K562 (cell line): Measurements from ENCODE around the gene HS3ST4. TPM values are rescaled to one million over a fixed set of nuclear protein-coding genes. Genes with fewer than 3 reads are reported as not detected.
A peak's percentile ranks its signal among the peaks of the same experiment; 100 is the strongest.

Experiments used
- ATAC-seq: fragments of 200-7000 bp; cut with Tn5 transposase; 3 replicates; pipeline ENCODE4 v1.9.1; 2020; ENCODE audit warnings: moderate library complexity
- BruUV-seq: library from RNA; stranded (reverse); fragments of 400-500 nt; replicated peaks from 2 replicates; lab custom pipeline; 2021; lab: Mats Ljungman, UMichigan
- CTCF ChIA-PET: fragments of 300-600 bp; formaldehyde crosslinking; extraction: SDS; loops from one replicate; lab custom pipeline; 2021; ENCODE audit warnings: low intra/inter-chr PET ratio; lab: Yijun Ruan, JAX
- POLR2A ChIA-PET: fragments of 300-600, 350-650 bp; sonication (Branson Sonifier 250); formaldehyde crosslinking; extraction: SDS; loops from one replicate; lab custom pipeline; 2021; ENCODE audit warnings: antibody characterized with exemption, inconsistent platforms; lab: Yijun Ruan, JAX
- DNase-seq, 4 experiments: peaks; one replicate each; pipeline versions ENCODE4 v3.0.0 to v3.0.0-alpha.2; 2011 to 2018; ENCODE audit warnings: low spot score in 3 of 4, mixed read lengths in 3 of 4; ENCODE audit errors: extremely low read depth in 1 of 4
- FAIRE-seq: peaks from 2 replicates; lab custom pipeline; 2011; peaks lifted over from hg19 to GRCh38; lab: Jason Lieb, UNC
- H2AFZ ChIP-seq: 2 replicates; pipeline ENCODE4 v1.6.0; 2011; ENCODE audit warnings: low read depth, low read length, control low read depth, inconsistent platforms
- H3K27ac ChIP-seq: fragments of 200-600 bp; 3 replicates; pipeline ENCODE4 v1.8.0; 2011; ENCODE audit warnings: low read depth, mild to moderate bottlenecking, control low read depth, inconsistent platforms, low read length, moderate library complexity, mixed read lengths; ENCODE audit errors: extremely low read depth
- H3K27me3 ChIP-seq, 2 experiments: fragments of 300-600 bp in 1 of 2; 2 replicates in 1 of 2; 3 replicates in 1 of 2; pipeline versions ENCODE4 v1.6.0 to v1.8.0; 2011; ENCODE audit warnings: inconsistent platforms in 2 of 2, low read length in 2 of 2, mild to moderate bottlenecking in 1 of 2, mixed read lengths in 1 of 2, moderate library complexity in 1 of 2; ENCODE audit not compliant: control insufficient read depth in 2 of 2, insufficient read depth in 2 of 2
- H3K36me3 ChIP-seq: fragments of 300-600 bp; 3 replicates; pipeline ENCODE4 v1.8.0; 2011; ENCODE audit warnings: mild to moderate bottlenecking, low read length, inconsistent platforms; ENCODE audit not compliant: control insufficient read depth, insufficient read depth
- H3K4me1 ChIP-seq, 2 experiments: fragments of 200-600 bp in 1 of 2; replicated peaks in 1 of 2; 2 replicates in 1 of 2; 3 replicates in 1 of 2; pipeline versions ENCODE4 v1.5.1 to v1.8.0; 2011; ENCODE audit warnings: inconsistent platforms in 2 of 2, low read length in 2 of 2, mild to moderate bottlenecking in 1 of 2, mixed read lengths in 1 of 2, moderate library complexity in 1 of 2; ENCODE audit not compliant: control insufficient read depth in 2 of 2, insufficient read depth in 2 of 2
- H3K4me2 ChIP-seq: 2 replicates; pipeline ENCODE4 v1.6.1; 2011; ENCODE audit warnings: low read length, control low read depth, inconsistent platforms, mixed read lengths; ENCODE audit not compliant: insufficient read depth
- H3K4me3 ChIP-seq: fragments of 200-600 bp; sonication (generic), shearing (Covaris generic); 2 replicates; pipeline ENCODE4 v1.5.1; 2016; ENCODE audit warnings: control low read depth, inconsistent platforms
- H3K79me2 ChIP-seq: fragments of 200-600 bp; 3 replicates; pipeline ENCODE4 v1.8.0; 2011; ENCODE audit warnings: low read length, inconsistent platforms; ENCODE audit not compliant: control insufficient read depth, insufficient read depth
- H3K9ac ChIP-seq, 2 experiments: 2 replicates each; pipeline versions ENCODE4 v1.6.0 to v1.6.1; 2011; ENCODE audit warnings: low read depth in 2 of 2, low read length in 2 of 2, control low read depth in 1 of 2, inconsistent platforms in 1 of 2, mild to moderate bottlenecking in 1 of 2, mixed read lengths in 1 of 2; ENCODE audit not compliant: insufficient read depth in 1 of 2
- H3K9me1 ChIP-seq: one replicate; pipeline ENCODE4 v1.6.0; 2011; ENCODE audit warnings: inconsistent platforms, mild to moderate bottlenecking, low read length, moderate library complexity; ENCODE audit not compliant: control insufficient read depth, insufficient read depth
- H3K9me3 ChIP-seq: replicated peaks from 2 replicates; pipeline ENCODE4 v1.5.1; 2011; ENCODE audit warnings: low read depth, low read length, inconsistent platforms; ENCODE audit not compliant: control insufficient read depth, insufficient read depth
- H4K20me1 ChIP-seq: replicated peaks from 2 replicates; pipeline ENCODE4 v1.6.1; 2011; ENCODE audit warnings: low read length, inconsistent platforms, mixed read lengths; ENCODE audit not compliant: control insufficient read depth, insufficient read depth
- MAFK ChIP-seq: IDR thresholded peaks from 2 replicates; pipeline ENCODE4 v1.6.1; 2011; ENCODE audit warnings: low read length, improper control_type of control experiment
- POLR2AphosphoS5 ChIP-seq: IDR thresholded peaks from 2 replicates; pipeline ENCODE4 v1.6.1; 2011; ENCODE audit warnings: mild to moderate bottlenecking, low read depth, low read length, moderate library complexity; ENCODE audit not compliant: control insufficient read depth, insufficient read depth
- PTTG1 ChIP-seq: fragments of 450-650 bp; IDR thresholded peaks from 2 replicates; pipeline ENCODE4 v1.6.1; 2016; ENCODE audit warnings: low read depth, mild to moderate bottlenecking, missing genetic modification characterization, missing compliant biosample characterization
- RAD21 ChIP-seq, 2 experiments: fragments of 250-450 bp in 1 of 2; fragments of 450-650 bp in 1 of 2; sonication (Bioruptor Pico) in 1 of 2; formaldehyde crosslinking in 1 of 2; IDR thresholded peaks in 1 of 2; conservative IDR thresholded peaks in 1 of 2; 2 replicates each; pipeline versions ENCODE4 v1.4.0 to v1.8.0; 2020 to 2022; ENCODE audit warnings: mild to moderate bottlenecking in 2 of 2, moderate library complexity in 1 of 2
- SRF ChIP-seq, 2 experiments: fragments of 250-450, 450-650 bp in 1 of 2; sonication (Bioruptor Pico) in 1 of 2; sonication (generic) in 1 of 2; formaldehyde crosslinking; IDR thresholded peaks; 2 replicates each; pipeline versions ENCODE4 v1.5.0 to v1.5.1; 2020 to 2022; ENCODE audit warnings: mild to moderate bottlenecking in 1 of 2, missing genetic modification reagents in 1 of 2
- XRCC5 ChIP-seq: fragments of 200-400 bp; formaldehyde crosslinking; IDR thresholded peaks from 2 replicates; pipeline ENCODE4 v1.6.1; 2017; ENCODE audit warnings: low read depth, mild to moderate bottlenecking, low read length
- WGBS: fragments of 100-300 bp; shearing (Covaris generic); methylation state at CpG from one replicate; pipeline ENCODE4 v1.1.6; 2016; ENCODE audit warnings: low coverage, mixed read lengths; ENCODE audit not compliant: insufficient coverage; ENCODE audit errors: missing lambda C conversion rate; 5-methylcytosine and 5-hydroxymethylcytosine counted together
- in situ Hi-C: fragments of 300-500 bp; cut with MboI; formaldehyde crosslinking; loops from 4 replicates; pipeline ENCODE4 v1.15.0; 2018; ENCODE audit warnings: inconsistent platforms, mixed read lengths
- intact Hi-C: fragments of 100-400 bp; cut with micrococcal nuclease; formaldehyde crosslinking; loops from 2 replicates; pipeline ENCODE4 v1.14.2; 2022
- polyA plus RNA-seq, 8 experiments: library from polyadenylated mRNA; depleted of rRNA in 4 of 8; stranded (reverse) in 5 of 8; unstranded in 3 of 8; fragments of >200 nt; fragmentation: Nextera tagmentation in 2 of 8; fragmentation: Illumina TruSeq in 1 of 8; extraction: Ambion mirVana in 2 of 8; extraction: Trizol in 1 of 8; gene quantifications; 2 replicates each; pipeline versions ENCODE4 v1.2.1 to v1.2.3, GENCODE V29; 2011 to 2014; ENCODE audit warnings: inconsistent platforms in 1 of 8, missing spikeins in 1 of 8
- total RNA-seq, 7 experiments: library from RNA; depleted of rRNA in 6 of 7; stranded (reverse); fragments of >200 nt in 6 of 7; fragmentation: Illumina TruSeq in 2 of 7; extraction: Trizol in 2 of 7; gene quantifications; 2 replicates each; pipeline versions ENCODE4 v1.2.1 to v1.2.3, GENCODE V29; 2011 to 2021; ENCODE audit warnings: low replicate concordance in 1 of 7
- TF ChIP-seq, protein P1 (sequence below): fragments of 250-450 bp; sonication (Bioruptor Pico); IDR thresholded peaks from 2 replicates; pipeline ENCODE4 v1.8.0; 2022; ENCODE audit warnings: inconsistent platforms, mild to moderate bottlenecking, moderate library complexity, borderline replicate concordance
- TF ChIP-seq, protein P2 (sequence below): fragments of 450-650 bp; IDR thresholded peaks from 2 replicates; pipeline ENCODE4 v1.6.1; 2016
- TF ChIP-seq, protein P3 (sequence below): sonication (generic); formaldehyde crosslinking; IDR thresholded peaks from 2 replicates; pipeline ENCODE4 v1.8.1; 2023; ENCODE audit warnings: mild to moderate bottlenecking, missing genetic modification reagents

The HS3ST4 gene
- total and polyA plus RNA-seq, 9 of the 15 experiments (the other 6 are each of a cell fraction or from before 2014, with no cell fraction given), result not detected

DNA sequence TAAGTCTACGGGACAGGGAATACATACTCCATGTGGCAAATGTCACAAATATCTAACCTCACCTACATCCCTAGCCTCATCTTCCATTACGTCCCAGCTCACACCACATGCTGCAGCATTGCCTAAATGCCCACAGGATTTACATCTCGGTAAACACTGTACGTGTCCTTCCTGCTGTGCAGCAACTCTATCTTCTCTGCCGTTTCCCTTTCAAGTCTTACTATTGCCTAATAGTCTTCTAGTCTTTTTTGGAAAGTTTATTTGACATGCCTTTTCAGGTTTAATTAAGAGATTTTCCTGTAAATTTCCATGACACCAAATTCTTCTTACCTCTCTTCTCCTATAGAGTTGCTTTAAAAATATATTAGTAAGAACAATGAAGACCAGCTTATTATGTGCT is 120.5 kb downstream of the HS3ST4 start:
- Histone ChIP-seq H3K27me3 (peaks cover 11 to 19% of the 10 kb centered on the region in 2 experiments), H3K4me1 (no peaks in the 10 kb centered on the region; a peak in 1 of 5 replicates), H3K9ac (no peak overlapping the region), H4K20me1 (no peaks in the 10 kb centered on the region), H3K79me2 (no peaks in the 10 kb centered on the region), H3K4me3 (no peak overlapping the region), H2AFZ (no peak overlapping the region), H3K27ac (no peak overlapping the region), H3K9me1 (no peaks in the 10 kb centered on the region), H3K9me3 (no peaks in the 10 kb centered on the region), H3K4me2 (no peak overlapping the region), H3K36me3 (no peaks in the 10 kb centered on the region)
- no peak for FAIRE-seq
- BruUV-seq, result no TSS peak
- DNase-seq, result no peak
- TF ChIP-seq XRCC5 (no peak), MAFK (no peak)
- no peak for ATAC-seq
- ChIA-PET POLR2A (no interaction called here), CTCF (no interaction called here)
- in situ Hi-C loops (no loop called here), intact Hi-C loops (no loop called here)
- WGBS, result 3% methylated on average over 5 of the region's 5 CpGs

DNA sequence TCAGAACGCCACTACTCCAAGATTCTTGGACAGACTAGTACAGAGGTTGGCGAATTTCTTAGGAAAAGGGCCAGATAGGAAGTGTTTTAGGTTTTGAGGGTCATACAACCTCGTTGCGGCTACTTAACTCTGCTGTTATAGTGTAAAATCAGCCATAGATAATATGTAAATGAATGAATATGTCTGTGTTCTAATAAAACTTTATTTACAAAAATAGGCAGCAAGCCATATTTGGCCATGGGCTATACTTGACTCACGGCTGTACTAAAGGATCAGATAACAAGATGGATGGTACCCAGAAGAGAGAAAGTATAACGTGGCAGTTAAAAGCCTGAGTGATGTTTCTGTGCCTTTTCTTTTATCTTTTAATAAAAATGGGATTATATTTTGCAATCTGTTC is 125.5 kb downstream of the HS3ST4 start:
- Histone ChIP-seq H3K27ac (no peak overlapping the region), H2AFZ (no peak overlapping the region), H3K4me2 (no peak overlapping the region), H3K9me3 (no peaks in the 10 kb centered on the region), H3K27me3 (peaks cover 7 to 24% of the 10 kb centered on the region in 2 experiments), H3K9ac (no peak overlapping the region), H3K9me1 (no peaks in the 10 kb centered on the region), H3K4me1 (no peaks in the 10 kb centered on the region; a peak in 2 of 5 replicates), H3K79me2 (no peaks in the 10 kb centered on the region), H4K20me1 (no peaks in the 10 kb centered on the region), H3K36me3 (no peaks in the 10 kb centered on the region), H3K4me3 (no peak overlapping the region)
- 3% methylated on average over 6 of the region's 6 CpGs for WGBS
- FAIRE-seq (no peak), ATAC-seq (no peak), DNase-seq (no peak)
- intact Hi-C loops, result no loop called here
- CTCF ChIA-PET, result no interaction called here
- in situ Hi-C loops, result no loop called here
- BruUV-seq, result no TSS peak
- POLR2A ChIA-PET, result no interaction called here
- TF ChIP-seq, protein P1, sequence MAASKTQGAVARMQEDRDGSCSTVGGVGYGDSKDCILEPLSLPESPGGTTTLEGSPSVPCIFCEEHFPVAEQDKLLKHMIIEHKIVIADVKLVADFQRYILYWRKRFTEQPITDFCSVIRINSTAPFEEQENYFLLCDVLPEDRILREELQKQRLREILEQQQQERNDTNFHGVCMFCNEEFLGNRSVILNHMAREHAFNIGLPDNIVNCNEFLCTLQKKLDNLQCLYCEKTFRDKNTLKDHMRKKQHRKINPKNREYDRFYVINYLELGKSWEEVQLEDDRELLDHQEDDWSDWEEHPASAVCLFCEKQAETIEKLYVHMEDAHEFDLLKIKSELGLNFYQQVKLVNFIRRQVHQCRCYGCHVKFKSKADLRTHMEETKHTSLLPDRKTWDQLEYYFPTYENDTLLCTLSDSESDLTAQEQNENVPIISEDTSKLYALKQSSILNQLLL (CRISPR knock-in tag), result no peak
- TF ChIP-seq, protein P2, sequence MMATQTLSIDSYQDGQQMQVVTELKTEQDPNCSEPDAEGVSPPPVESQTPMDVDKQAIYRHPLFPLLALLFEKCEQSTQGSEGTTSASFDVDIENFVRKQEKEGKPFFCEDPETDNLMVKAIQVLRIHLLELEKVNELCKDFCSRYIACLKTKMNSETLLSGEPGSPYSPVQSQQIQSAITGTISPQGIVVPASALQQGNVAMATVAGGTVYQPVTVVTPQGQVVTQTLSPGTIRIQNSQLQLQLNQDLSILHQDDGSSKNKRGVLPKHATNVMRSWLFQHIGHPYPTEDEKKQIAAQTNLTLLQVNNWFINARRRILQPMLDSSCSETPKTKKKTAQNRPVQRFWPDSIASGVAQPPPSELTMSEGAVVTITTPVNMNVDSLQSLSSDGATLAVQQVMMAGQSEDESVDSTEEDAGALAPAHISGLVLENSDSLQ, result no peak
- TF ChIP-seq RAD21 (CRISPR knock-in tag; conservative IDR thresholded peaks at IDR 0.05 in 1 of 2, IDR thresholded peaks at IDR 0.05 in 1 of 2) (no peak), POLR2AphosphoS5 (no peak), PTTG1 (tag) (no peak), SRF (CRISPR knock-in tag; IDR thresholded peaks at IDR 0.05) (peak; percentile 73 to 96)
- TF ChIP-seq, protein P3, sequence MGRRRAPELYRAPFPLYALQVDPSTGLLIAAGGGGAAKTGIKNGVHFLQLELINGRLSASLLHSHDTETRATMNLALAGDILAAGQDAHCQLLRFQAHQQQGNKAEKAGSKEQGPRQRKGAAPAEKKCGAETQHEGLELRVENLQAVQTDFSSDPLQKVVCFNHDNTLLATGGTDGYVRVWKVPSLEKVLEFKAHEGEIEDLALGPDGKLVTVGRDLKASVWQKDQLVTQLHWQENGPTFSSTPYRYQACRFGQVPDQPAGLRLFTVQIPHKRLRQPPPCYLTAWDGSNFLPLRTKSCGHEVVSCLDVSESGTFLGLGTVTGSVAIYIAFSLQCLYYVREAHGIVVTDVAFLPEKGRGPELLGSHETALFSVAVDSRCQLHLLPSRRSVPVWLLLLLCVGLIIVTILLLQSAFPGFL (CRISPR knock-in tag), result no peak
